Measurements from ENCODE around the gene NAPSA. TPM values are rescaled to one million over a fixed set of nuclear protein-coding genes. Genes with fewer than 3 reads are reported as not detected.
A peak's percentile ranks its signal among the peaks of the same experiment; 100 is the strongest.
"Not testable (repeated sequence)": the region's sequence is repeated elsewhere in the genome, so short reads cannot be mapped to it uniquely, and the experiment has no call there.

The NAPSA gene
- total RNA-seq, 6 experiments from 2014 or later = 0.19 to 2.2 (median 1.0) TPM

GRCh38 chr19:50340331-50340730 is 25.1 kb downstream of the NAPSA start:
- ATAC-seq = no peak
- intact Hi-C loops (cut with DNase I) = no loop called here
- no peaks in the 10 kb centered on the region for H3K36me3 ChIP-seq
- H3K9me3 ChIP-seq = no peaks in the 10 kb centered on the region
- H3K4me1 ChIP-seq = no peaks in the 10 kb centered on the region
- DNase-seq = peak in 1 of 3 donors; percentile 3
- no peak overlapping the region for H3K27ac ChIP-seq
- no peak for TF ChIP-seq POLR2A (IDR thresholded peaks at IDR 0.05)
- TF ChIP-seq CTCF (IDR thresholded peaks at IDR 0.05) = no peak
- H3K4me3 ChIP-seq = no peak overlapping the region
- no peaks in the 10 kb centered on the region for H3K27me3 ChIP-seq

GRCh38 chr19:50337031-50337430 is 28.4 kb downstream of the NAPSA start:
- H3K36me3 ChIP-seq; ATAC-seq; H3K9me3 ChIP-seq; H3K27ac ChIP-seq; intact Hi-C loops (cut with DNase I); H3K27me3 ChIP-seq; H3K4me3 ChIP-seq: not testable (repeated sequence)
- 76% methylated on average over 3 of the region's 6 CpGs for WGBS (ENCODE audit: insufficient coverage, low coverage, low lambda C conversion rate, missing lambda C conversion rate)
- DNase-seq = peak in 1 of 3 donors; percentile 11
- H3K4me1 ChIP-seq = peaks cover 0 to 12% (median 1%) of the 10 kb centered on the region in 4 donors

- no peak for DNase-seq
- intact Hi-C loops (cut with DNase I) = no loop called here
- no peaks in the 10 kb centered on the region for H3K27me3 ChIP-seq
- H3K27ac ChIP-seq = no peak overlapping the region
- no peak overlapping the region for H3K4me3 ChIP-seq
- no peak for ATAC-seq
- no peaks in the 10 kb centered on the region for H3K36me3 ChIP-seq
- H3K9me3 ChIP-seq = no peaks in the 10 kb centered on the region
- 100% methylated on average over 3 of the region's 12 CpGs for WGBS (ENCODE audit: insufficient coverage, low coverage, low lambda C conversion rate, missing lambda C conversion rate)
- no peak for TF ChIP-seq CTCF (IDR thresholded peaks at IDR 0.05)
- TF ChIP-seq POLR2A (IDR thresholded peaks at IDR 0.05) = no peak
- H3K4me1 ChIP-seq = peaks cover 0 to 19% (median 1%) of the 10 kb centered on the region in 4 donors
Observed at GRCh38 chr19:50334741-50335421, 30.6 kb downstream of the NAPSA start.

GRCh38 chr19:50333737-50334617 is 31.5 kb downstream of the NAPSA start:
- DNase-seq (peak; percentile 81 to 84 (median 82)), ATAC-seq (peak; percentile 2 to 35 (median 16))
- peak; percentile 83 for TF ChIP-seq POLR2A (IDR thresholded peaks at IDR 0.05)
- no peak for TF ChIP-seq CTCF (IDR thresholded peaks at IDR 0.05)
- Histone ChIP-seq H3K27ac (peak overlapping the region; percentile 12 to 68 (median 52)), H3K4me1 (peaks cover 0 to 23% (median 1%) of the 10 kb centered on the region in 4 donors), H3K4me3 (peak overlapping the region; percentile 32 to 65 (median 55)), H3K27me3 (no peaks in the 10 kb centered on the region), H3K9me3 (no peaks in the 10 kb centered on the region), H3K36me3 (no peaks in the 10 kb centered on the region)
- WGBS (ENCODE audit: insufficient coverage, low coverage, low lambda C conversion rate, missing lambda C conversion rate) = 10% methylated on average over 22 of the region's 54 CpGs
- intact Hi-C loops (cut with DNase I) = no loop called here

- Histone ChIP-seq H3K4me3 (peak overlapping the region; percentile 32 to 65 (median 55)), H3K27me3 (no peaks in the 10 kb centered on the region), H3K9me3 (no peaks in the 10 kb centered on the region), H3K36me3 (no peaks in the 10 kb centered on the region), H3K27ac (peak overlapping the region in 2 of 3 donors; percentile 12 to 68), H3K4me1 (peaks cover 0 to 23% (median 1%) of the 10 kb centered on the region in 4 donors)
- peak; percentile 94 for DNase-seq
- ATAC-seq = peak; percentile 63 to 69 (median 64)
- intact Hi-C loops (cut with DNase I) = no loop called here
- no peak for TF ChIP-seq CTCF (IDR thresholded peaks at IDR 0.05)
- TF ChIP-seq POLR2A (IDR thresholded peaks at IDR 0.05) = peak; percentile 1
- 2% methylated on average over 19 of the region's 34 CpGs for WGBS (ENCODE audit: insufficient coverage, low coverage, low lambda C conversion rate, missing lambda C conversion rate)
Observed at GRCh38 chr19:50333235-50333736, 32.2 kb downstream of the NAPSA start.

Data from right lobe of liver (tissue), 6 donors.